ENCODE data around the gene ELOVL5.

GRCh38 chr6:53309901-53310300 is 38.8 kb downstream of the ELOVL5 start:
- TF ChIP-seq SUZ12 (IDR thresholded peaks at IDR 0.05; ENCODE audit: extremely low read depth, insufficient read depth, insufficient read length) (no peak), YY1 (IDR thresholded peaks at IDR 0.05; ENCODE audit: insufficient read depth, insufficient read length) (no peak), ZNF274 (IDR thresholded peaks at IDR 0.05; ENCODE audit: low read depth, low read length) (no peak)
